Putamen (tissue), 1 donor: ENCODE results near the gene BCL11A.

ENCODE experiments used
- DNase-seq: peaks from one replicate; pipeline ENCODE4 v3.0.0-alpha.2; 2016; ENCODE audit warnings: low spot score

BCL11A gene

DNA sequence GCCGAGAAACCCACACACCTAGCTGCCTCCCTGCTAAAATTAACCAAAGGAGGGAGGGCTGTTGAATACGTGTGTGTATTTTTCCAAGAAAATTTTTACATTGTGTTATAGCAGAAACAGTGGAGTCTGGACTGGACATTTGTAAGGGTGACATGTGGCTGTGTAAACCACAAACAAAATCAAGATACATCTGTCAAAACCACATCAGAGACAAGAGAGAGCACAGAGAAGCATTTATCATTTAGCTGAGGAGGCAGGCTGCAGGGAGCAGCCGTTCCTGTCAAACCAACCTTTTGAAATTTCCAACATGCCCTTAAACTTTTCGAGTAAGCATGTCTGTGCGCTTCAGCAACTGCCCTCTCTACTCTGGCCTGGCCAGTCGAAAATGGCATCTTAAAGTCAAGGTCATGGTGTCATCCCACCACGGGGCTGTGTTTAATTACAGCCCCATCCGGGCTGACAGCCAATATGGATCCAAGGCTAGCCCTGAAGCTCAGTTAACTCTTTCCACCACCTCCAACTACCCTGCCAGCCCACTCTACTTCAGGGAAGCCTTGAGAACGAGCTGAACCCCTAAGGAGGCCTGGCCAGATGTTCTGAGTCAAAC, 8.4 kb downstream of the BCL11A start:
- no peak for DNase-seq

DNA sequence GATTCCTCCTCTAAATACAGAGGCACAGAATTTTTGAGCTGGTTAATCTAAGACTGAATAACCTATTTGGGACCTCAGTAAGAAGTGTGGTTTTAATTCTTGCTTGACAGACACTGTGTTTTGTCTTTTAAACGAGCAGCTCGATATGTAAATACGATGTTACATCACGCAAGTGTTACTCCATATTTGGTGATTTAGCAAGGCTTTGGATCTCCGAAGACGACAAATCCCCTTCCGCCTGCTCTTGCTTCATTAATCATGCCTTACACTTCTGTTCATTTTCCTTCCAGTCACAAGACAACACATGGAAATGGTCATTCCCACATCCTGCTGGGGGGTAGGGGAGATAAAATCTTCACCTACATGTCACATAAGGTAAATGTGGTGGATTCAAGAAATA, 9.4 kb downstream of the BCL11A start:
- no peak for DNase-seq

DNA sequence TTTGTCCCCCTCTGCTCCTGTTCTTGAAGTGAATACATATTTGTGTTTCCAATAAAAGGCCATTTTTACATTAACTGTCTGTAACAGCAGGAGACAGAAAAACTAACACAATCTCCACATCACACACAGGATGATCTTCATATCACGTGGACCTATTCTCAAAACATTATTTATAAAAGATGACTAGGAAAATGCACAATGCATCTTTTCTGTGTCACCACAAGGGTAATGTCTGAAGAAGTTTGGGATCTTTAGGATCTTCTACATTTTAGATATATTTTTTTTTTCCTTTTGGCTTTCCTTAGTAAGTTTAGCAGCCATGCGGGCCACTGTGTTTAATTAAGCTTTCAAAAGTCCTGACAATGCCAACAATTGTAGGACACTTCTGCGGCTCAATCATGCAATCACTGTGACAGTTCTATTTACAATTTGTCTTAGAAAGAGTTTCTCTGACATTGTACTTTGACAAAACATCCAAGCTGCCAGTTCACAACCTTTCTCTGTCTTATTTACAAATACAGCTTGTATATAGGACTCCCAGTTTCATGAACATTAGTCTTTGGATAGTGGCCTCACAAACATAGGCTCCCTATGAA, 12.3 kb downstream of the BCL11A start:
- DNase-seq: no peak

DNA sequence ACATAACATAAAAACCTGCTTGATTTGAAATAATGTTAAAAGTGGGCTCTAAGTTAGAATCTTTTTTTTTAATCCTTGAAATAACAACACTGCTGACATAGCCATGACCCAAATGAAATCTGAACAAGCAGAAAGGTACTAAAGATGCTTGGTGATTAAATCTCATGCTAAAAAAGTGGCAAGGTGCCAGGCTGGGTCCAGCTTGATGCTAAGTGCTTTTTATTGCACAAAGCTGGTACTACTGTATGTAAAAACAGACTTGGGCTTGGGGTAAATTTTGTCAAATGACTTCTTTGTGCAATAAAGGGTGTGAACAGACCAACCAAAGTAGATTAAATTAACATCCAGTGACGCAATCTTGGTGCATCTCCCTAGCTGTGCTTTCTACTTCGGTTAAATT, 13.4 kb downstream of the BCL11A start:
- no peak for DNase-seq

DNA sequence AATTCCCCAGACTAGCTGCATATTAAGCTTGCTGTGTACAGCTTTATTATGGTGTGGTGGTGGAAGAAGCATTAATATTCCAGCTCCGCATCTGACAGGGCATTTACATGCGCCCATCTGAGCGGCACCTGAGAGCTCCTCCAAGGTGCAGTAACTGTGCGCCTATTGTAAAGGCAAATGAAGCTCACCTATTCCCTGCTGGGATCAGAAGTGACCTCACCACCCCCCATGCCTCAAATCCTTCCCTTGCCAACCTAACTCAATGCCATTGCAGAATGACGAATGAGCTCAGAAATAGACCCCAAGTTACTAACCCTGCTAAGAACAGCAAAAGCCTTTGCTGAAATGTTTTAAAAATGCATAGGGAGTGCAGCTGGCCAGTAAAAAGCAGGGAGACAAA, 14.3 kb downstream of the BCL11A start:
- no peak for DNase-seq

DNA sequence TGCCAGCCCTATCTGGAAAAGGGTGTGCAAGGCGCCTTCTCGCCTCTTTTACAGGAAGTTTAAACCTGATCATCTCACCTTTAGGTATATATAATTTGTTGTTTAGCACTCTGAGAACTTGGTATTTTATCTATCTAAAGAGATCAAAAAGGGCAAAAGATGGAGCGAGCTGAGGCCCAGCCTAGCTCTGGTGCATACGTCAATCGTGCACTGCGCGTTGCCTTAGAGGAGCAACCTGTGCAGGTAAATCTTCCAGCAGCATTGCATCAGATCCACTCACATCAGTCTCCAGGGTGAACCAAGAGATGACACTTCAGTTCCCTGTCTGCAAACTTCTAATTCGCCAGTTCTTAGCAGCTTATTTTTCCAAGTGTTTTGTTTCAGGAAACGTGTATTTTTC, 15.4 kb downstream of the BCL11A start:
- DNase-seq: no peak

- no peak for DNase-seq
Measured at GRCh38 chr2:60536746-60537145, 16.7 kb downstream of the BCL11A start.

DNA sequence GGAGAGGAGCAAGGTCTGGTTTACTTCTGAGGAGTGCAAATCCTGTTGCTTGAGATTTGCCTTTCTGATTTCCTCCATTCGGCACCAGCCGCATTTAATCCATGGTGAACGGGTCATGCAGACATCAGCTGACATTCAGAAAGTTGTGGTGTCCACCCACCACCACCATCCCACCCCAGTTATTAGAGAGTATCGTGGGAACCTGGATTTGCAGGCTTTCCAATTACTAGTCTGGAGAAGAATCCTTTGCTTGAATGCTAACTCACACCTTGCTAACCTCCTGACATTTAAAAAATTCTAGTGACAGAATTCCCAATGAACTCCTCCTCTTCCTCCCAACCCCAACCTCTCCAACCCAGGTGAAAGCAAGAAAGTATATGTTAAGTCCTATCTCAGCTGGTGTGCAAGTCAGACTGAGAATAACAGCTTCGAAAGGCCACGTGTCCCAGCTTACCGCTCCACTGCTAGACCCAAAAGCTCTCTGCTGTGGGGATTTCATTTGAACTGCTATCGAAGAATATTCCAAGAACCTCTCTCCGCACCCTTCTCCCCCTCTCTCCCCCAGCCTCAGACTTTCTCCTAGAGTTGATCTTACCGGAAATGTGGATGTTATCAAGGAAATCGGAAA, 17.7 kb downstream of the BCL11A start:
- DNase-seq: no peak

DNA sequence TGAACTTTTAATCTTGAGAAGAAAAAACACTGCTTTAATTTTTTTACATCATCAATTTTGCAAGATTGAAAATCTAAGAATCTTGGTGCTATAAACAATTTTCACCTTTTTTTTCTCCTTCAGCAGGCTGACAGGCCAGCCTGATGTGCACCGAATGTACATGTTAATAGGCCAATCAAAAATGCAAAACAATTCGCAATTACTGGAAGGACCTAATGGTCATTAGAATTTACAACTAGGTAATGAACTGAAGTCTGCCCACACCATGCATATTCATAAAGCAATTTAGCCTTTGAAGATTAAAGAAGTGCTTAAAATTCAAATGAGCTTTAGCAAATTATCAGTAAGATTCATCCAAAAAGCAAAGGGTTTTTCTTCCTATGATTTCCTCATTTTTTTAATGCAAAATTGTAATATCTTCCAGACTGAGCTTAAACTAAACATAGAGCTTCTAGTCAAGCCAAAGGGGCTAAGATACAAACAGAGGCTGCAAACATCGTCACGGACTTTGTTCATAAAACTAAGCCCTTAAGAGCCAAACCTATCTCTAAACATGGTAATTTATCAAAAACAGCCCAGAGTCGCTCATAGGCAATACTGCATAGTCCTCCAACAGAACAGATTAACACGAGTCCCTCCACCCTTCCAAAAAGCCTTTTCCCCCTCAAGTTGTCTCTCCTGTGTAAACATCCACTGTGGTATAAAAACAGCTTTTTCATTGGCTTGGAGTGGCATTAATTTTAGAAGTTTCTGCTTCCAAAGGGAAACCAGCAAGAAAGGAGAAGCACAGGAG, 18.4 kb downstream of the BCL11A start:
- no peak for DNase-seq

DNA sequence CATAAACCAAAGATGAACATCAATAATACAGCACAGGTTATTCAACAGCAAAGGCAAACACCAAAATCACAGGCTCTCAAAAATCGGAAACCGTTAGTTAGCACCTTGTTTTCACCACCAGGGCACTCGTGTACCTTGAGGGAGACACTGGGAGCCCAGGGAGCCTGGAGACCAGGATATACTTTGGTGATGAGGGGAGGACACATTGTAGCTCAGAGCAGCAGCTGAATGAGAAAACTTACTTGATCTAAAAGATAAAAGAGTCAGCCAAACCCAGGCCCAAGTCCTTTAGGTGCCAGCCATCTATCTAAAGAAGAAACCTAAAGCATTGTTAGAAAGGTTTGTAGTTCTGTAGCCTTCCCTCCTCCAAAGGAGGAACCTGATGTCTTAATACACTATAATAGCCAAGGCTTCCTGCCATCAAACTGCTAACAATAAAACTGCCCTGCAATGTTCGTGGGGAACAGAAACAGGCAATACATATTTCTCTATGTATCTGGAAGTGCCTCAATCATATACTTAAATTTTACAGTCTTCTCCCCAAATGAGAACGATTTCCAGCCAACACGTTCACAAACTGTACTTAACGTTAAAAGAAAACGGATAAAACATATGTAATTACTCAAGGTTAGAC, 19.3 kb downstream of the BCL11A start:
- DNase-seq: no peak

DNA sequence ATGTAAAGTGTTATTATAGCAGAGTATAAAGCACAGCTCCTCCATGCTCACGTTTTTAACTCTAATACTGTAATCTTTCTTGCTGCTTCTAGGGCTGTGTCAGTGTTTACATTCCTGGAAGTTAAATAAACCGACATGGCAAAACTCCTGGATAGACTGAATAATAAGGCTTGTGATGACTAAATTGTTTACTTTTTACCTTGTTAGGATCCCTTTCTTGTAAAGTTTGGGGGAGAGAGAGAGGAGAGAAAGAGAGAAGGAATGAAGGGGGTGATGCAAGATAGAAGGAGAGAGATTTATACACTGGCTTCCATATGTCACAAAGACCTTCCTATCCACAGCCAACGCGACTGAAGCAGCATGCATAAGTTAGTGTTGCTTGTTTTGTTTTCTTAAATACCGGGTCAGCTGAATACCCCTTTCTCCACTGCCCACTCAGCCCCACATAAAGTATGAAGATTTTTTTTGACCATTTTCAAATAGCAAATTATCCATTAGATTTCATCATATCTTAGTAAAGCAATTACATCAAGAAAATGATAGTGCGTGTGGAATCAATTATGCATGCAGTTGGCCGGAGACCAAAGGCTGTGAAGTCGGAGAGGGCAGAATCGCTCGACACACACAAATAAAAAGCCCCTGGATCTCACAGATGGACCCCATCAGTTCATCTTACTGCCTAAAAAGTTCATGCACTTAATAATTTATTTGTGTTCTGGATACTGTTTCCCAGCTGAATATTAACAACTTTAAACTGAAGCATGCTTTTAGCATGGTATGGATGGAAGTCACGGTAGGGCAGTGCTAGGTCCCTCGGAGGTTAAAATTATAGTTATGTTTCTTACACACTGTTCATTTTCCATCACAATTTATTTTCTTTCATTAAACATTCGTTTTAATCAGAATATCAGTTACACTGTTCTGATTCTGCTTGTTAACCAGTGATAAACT, 20.1 kb downstream of the BCL11A start:
- no peak for DNase-seq

DNA sequence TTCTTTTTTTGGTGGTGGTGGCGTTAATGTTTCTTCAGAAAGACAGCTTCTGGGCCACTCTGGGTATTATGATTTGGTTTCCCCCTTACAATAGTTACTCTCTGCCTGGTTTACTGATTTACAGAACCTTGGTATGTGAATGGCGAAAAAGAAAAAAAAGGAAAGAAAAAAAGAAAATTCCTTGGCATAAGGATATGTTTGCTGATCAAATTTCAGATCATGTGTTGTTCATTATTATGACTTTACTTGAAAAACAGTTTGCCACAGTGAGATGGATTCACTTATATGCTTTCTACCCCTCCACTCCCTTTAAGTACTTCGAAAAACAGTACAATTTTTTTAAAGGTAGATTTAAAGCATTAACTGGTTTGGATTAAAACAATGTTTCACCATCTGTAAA, 21.0 kb downstream of the BCL11A start:
- no peak for DNase-seq

- no peak for DNase-seq
Measured at GRCh38 chr2:60531701-60532133, 21.7 kb downstream of the BCL11A start.

DNA sequence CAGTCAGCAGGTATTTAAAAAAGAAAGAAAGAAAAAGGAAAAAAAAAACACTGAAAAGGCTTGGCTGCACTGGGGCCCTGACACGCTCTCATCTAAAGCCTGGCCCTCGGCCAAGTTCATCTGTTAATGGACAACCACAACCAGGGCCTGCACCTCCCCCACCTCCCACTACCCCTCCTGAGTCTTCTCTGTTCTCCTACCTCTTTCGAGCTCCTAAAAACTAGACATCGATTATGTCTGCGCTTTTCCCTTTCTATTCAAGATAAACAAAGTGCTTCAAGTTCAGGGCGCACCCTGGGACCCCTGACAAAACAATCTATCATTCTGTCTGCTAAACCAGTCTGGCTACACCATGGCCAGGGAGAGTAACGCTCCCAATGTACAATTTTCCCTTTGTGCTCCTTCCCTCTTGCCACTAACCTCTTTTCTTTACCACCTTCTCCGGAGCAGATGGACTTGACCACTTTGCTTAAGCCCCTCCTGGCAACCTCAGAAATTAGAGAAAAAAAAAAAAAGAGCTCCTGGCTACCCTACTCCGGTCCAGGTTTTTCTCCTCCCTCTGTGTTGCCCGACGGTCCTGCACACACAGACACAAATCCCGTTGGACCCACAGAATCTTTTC, 22.7 kb downstream of the BCL11A start:
- DNase-seq: no peak

DNA sequence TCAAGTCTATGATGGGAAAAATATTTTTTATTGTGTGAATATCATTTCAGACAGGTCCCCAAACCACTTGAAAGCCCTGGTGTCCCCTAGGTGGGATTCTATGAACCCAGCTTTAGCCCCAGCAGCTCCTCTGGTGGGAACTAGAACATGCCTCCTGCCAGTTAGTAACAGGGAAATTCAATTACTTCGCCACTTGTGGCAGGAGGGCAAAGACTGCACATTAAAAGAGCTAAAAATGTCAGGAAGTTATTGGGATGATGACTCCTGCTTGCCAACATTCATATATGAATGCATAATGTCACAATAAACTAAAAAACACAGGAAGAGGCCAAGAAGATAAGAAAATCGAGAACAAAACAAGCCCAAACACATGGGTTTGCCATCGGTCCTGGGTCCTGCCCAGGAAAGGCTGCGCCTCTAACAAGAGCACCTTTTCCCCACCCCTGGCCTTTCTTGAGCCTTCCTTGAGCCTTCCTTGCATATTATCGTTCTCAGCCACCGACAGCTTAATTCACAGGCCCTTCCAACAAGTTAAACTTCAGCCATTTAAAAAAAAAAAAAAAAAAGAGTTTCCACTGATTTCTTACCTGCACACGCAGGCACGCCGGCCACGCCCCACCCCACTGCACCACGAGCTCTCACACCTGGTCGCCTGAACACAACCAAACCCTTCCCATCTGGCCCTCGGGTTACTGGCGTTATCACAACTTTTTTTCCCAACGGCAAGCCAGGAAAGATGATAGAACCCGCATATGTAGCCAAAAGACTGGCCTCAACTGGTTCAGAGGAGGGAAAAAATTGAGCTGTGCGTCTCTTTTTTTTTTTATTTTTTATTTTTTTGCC, 23.4 kb downstream of the BCL11A start:
- no peak for DNase-seq

DNA sequence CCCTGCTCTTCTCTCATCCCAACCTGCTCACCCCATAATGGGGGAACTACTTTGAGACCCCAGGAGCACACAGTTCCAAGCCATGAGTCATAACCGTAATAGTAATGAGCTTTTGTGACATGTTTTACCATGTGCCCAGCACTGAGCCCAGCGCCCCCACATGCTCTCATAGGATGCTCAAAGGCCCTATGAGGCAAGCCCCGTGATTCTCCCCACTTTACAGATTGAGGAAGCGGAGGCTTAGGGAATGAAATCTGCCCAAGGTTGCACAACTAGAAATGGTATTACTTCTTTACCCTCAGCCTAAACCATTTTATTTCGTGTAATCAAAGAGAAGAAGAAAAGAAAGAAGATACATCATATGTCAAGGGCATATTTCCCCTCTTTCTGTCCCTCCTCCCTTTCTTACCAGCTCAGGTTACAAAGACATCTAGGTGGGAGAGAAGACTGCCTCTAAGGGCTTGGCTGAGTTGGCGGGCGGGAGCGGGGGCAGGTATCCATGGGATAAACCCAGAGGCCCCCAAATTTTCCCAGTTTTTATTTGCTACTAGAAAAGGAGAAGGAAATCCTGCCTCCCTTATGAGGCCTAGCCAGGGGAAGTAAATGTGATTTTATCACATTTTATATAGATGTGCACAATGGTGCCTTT, 24.2 kb downstream of the BCL11A start:
- DNase-seq: no peak

DNA sequence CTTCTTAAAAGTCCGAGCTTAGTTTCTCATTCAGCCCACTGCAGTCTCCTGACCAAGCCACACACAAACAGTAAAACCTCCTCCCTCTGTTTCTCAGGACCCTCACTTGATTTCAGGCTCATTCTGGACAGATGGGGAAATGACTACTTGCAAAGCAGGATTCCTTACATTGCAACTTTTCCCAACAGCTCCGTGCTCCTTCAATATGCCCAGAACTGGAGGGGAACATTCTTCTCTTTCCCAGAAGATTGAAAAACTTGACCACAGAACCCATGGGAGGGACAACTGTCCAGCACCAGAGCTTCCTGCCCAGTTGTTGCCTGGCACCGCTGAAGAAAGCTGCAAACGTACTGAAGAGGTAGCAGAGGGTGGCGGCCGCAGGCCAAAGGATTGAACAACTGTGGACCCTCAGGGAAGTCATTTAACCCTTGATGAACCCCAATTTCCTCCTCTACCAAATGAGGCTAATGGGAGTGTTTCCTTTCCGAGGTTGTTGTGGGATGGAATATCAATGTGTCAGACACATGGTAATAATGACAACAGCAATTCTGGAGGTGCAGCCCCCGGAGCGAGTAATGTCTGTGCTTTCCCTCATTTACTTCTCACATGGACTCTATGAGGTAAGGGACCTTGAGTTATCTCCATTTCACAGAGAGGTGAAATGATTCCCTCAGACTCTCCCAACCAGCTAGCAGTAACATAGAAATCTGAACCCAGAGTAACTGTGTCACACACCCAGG, 25.0 kb downstream of the BCL11A start:
- DNase-seq: no peak

- DNase-seq: no peak
Measured at GRCh38 chr2:60527762-60528161, 25.7 kb downstream of the BCL11A start.

GRCh38 chr2:60526623-60527022, 26.8 kb downstream of the BCL11A start:
- DNase-seq: no peak
